Adrenal gland (tissue), 12 donors: ENCODE data around the gene PATJ. TPM values are rescaled to one million over a fixed set of nuclear protein-coding genes. Genes with fewer than 3 reads are reported as not detected.

Experiments
- DNase-seq, 7 donors: peaks; one replicate each; pipeline ENCODE4 v3.0.0-alpha.2; 2019 to 2020
- H3K27ac ChIP-seq, 5 donors: fragments of 200-600 bp; sonication (generic) in 4 of 5; 1 replicate in 3 of 5; 2 replicates in 2 of 5; pipeline versions ENCODE4 v1.5.1 to v1.8.0; 2016 to 2020; ENCODE audit warnings: mild to moderate bottlenecking in 1 of 5
- H3K27me3 ChIP-seq: fragments of 200-600 bp; 2 replicates; pipeline ENCODE4 v1.8.0; 2021
- H3K36me3 ChIP-seq, 2 donors: fragments of 200-600 bp; replicated peaks in 1 of 2; 1 replicate in 1 of 2; 2 replicates in 1 of 2; pipeline versions ENCODE4 v1.5.1 to v1.8.0; 2018 to 2022
- H3K4me1 ChIP-seq, 2 donors: fragments of 200-600 bp; replicated peaks in 1 of 2; 1 replicate in 1 of 2; 2 replicates in 1 of 2; pipeline versions ENCODE4 v1.5.1 to v1.8.0; 2018 to 2021
- H3K4me3 ChIP-seq, 4 donors: fragments of 200-600 bp; sonication (generic) in 3 of 4; one replicate each; pipeline ENCODE4 v1.5.1; 2016 to 2018
- H3K9me3 ChIP-seq, 3 donors: fragments of 200-600 bp; sonication (generic) in 1 of 3; replicated peaks in 1 of 3; 1 replicate in 2 of 3; 2 replicates in 1 of 3; pipeline versions ENCODE4 v1.5.1 to v1.8.0; 2016 to 2021
- POLR2A ChIP-seq, 2 donors: fragments of 450-650 bp; IDR thresholded peaks; one replicate each; pipeline ENCODE4 v1.6.1; 2017; ENCODE audit warnings: antibody characterized with exemption in 2 of 2, mild to moderate bottlenecking in 2 of 2, moderate library complexity in 1 of 2
- WGBS, 4 donors: extraction: QIAGEN DNeasy Blood & Tissue Kit in 2 of 4; methylation state at CpG; one replicate each; pipeline versions ENCODE4 v1.1.5 to v1.1.7; 2013 to 2017; 5-methylcytosine and 5-hydroxymethylcytosine counted together
- intact Hi-C, 2 donors: fragments of 100-400 bp; cut with DNase I; formaldehyde crosslinking; loops; one replicate each; pipeline versions ENCODE4 v1.14.1 to v1.15.0; 2022 to 2023
- polyA plus RNA-seq, 3 donors: library from polyadenylated mRNA; stranded (reverse); fragments of 200-250 nt in 2 of 3; fragments of 350-450 nt in 1 of 3; fragmentation: Illumina TruSeq in 1 of 3; extraction: RNeasy Lipid Tissue Mini Kit (QIAGEN cat#74804) in 1 of 3; gene quantifications; one replicate each; pipeline ENCODE4 v1.2.3, GENCODE V29; 2013 to 2014
- total RNA-seq, 9 donors: library from RNA; depleted of rRNA in 4 of 9; stranded (reverse); fragments of >200 nt in 4 of 9; fragments of 120-200 nt in 1 of 9; fragmentation: NEBNext Ultra II Directional in 1 of 9; extraction: Animal tissue kit (Norgen Biotek cat#: 25700) in 1 of 9; gene quantifications; one replicate each; pipeline versions ENCODE4 v1.1.0 to v1.2.4, GENCODE V29; 2013 to 2023
- TF ChIP-seq, protein P1 (sequence below), 6 experiments: fragments of 450-650 bp in 4 of 6; fragments of 200-600 bp in 2 of 6; sonication (generic) in 1 of 6; IDR thresholded peaks; 1 replicate in 5 of 6; 2 replicates in 1 of 6; pipeline versions ENCODE4 v1.5.1 to v1.8.0; 2016 to 2021; ENCODE audit warnings: antibody characterized with exemption in 6 of 6, mild to moderate bottlenecking in 2 of 6, moderate library complexity in 1 of 6
- donor health status: healthy with polysubstance abuse.
- donor health status: Bipolar disorder and iron deficiency.
- donor health status: DM: yes; HTN: yes; CAD: no.
- donor health status: DM: no; HTN: no; CAD: no.
- donor health status: DM: no; HTN: no; CAD: no.
- donor health status: DM: yes; HTN: yes; CAD: no.

PATJ gene
- total and polyA plus RNA-seq, 12 donors = 6.8 to 36.6 (median 23.4) TPM

DNA sequence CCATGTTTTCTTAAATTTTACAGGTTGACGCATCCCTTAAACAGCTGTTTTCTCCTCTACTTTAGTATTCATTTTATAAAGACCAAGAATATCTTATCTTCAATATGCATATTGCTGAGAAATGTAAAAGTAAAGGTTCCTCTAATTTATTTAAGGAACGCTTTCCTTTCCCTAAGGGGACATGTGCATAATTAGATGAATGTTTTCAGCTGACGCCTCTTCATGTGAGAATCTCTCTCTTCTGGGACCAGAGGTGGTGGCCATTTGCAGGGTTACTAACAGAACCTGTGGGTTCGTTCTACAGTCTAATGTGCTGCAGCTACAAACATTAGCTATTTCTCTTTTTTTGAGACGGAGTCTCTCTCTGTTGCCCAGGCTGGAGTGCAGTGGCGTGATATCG, 304.6 kb downstream of the PATJ start:
- intact Hi-C loops = no loop called here
- 93 to 96% (median 95%) methylated on average over 7 of the region's 7 CpGs for WGBS, 4 donors
- H3K4me1 ChIP-seq = no peaks in the 10 kb centered on the region
- H3K9me3 ChIP-seq = no peaks in the 10 kb centered on the region
- H3K27ac ChIP-seq = no peak overlapping the region
- TF ChIP-seq, protein P1, sequence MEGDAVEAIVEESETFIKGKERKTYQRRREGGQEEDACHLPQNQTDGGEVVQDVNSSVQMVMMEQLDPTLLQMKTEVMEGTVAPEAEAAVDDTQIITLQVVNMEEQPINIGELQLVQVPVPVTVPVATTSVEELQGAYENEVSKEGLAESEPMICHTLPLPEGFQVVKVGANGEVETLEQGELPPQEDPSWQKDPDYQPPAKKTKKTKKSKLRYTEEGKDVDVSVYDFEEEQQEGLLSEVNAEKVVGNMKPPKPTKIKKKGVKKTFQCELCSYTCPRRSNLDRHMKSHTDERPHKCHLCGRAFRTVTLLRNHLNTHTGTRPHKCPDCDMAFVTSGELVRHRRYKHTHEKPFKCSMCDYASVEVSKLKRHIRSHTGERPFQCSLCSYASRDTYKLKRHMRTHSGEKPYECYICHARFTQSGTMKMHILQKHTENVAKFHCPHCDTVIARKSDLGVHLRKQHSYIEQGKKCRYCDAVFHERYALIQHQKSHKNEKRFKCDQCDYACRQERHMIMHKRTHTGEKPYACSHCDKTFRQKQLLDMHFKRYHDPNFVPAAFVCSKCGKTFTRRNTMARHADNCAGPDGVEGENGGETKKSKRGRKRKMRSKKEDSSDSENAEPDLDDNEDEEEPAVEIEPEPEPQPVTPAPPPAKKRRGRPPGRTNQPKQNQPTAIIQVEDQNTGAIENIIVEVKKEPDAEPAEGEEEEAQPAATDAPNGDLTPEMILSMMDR (IDR thresholded peaks at IDR 0.05) = no peak
- no peak for TF ChIP-seq POLR2A (IDR thresholded peaks at IDR 0.05)
- DNase-seq = no peak
- H3K27me3 ChIP-seq = no peaks in the 10 kb centered on the region
- H3K36me3 ChIP-seq = no peaks in the 10 kb centered on the region
- H3K4me3 ChIP-seq = no peak overlapping the region

GRCh38 chr1:62050165-62050564, 307.9 kb downstream of the PATJ start:
- 90 to 95% (median 91%) methylated on average over 3 of the region's 3 CpGs for WGBS, 4 donors
- intact Hi-C loops = no loop called here
- DNase-seq = no peak
- no peak overlapping the region for H3K27ac ChIP-seq
- TF ChIP-seq, protein P1 (IDR thresholded peaks at IDR 0.05) = no peak
- no peak for TF ChIP-seq POLR2A (IDR thresholded peaks at IDR 0.05)
- no peaks in the 10 kb centered on the region for H3K9me3 ChIP-seq
- H3K27me3 ChIP-seq = no peaks in the 10 kb centered on the region
- H3K4me3 ChIP-seq = no peak overlapping the region
- no peaks in the 10 kb centered on the region for H3K4me1 ChIP-seq
- no peaks in the 10 kb centered on the region for H3K36me3 ChIP-seq

DNA sequence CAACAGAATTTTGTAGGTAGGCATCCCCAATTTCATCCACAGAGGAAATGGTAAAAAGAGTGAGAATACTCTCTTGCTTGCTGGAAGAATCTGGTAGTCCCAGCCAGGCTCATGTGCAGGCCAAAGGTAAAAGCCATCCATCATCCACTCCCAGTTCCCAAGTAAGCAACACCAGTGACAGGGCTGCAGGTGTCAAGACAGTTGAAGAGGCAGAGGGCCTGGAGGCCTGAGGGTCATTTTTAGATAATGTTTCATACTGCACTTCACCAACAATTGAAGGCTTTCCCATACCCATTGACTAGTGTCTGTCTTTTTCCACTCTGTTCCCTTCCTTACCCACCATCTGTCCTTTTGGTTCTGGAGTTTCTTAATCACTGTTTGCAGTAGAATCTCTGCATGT, 310.7 kb downstream of the PATJ start:
- H3K4me1 ChIP-seq = no peaks in the 10 kb centered on the region
- H3K9me3 ChIP-seq = no peaks in the 10 kb centered on the region
- DNase-seq = no peak
- no peaks in the 10 kb centered on the region for H3K36me3 ChIP-seq
- TF ChIP-seq, protein P1 (IDR thresholded peaks at IDR 0.05) = no peak
- no peak for TF ChIP-seq POLR2A (IDR thresholded peaks at IDR 0.05)
- H3K27ac ChIP-seq = no peak overlapping the region
- no peak overlapping the region for H3K4me3 ChIP-seq
- no peaks in the 10 kb centered on the region for H3K27me3 ChIP-seq
- intact Hi-C loops = no loop called here

- WGBS, 4 donors = 90 to 96% (median 92%) methylated on average over 1 of the region's 1 CpG
- DNase-seq = no peak
- Histone ChIP-seq H3K4me3 (no peak overlapping the region), H3K27me3 (no peaks in the 10 kb centered on the region), H3K36me3 (no peaks in the 10 kb centered on the region), H3K27ac (no peak overlapping the region), H3K9me3 (no peaks in the 10 kb centered on the region), H3K4me1 (no peaks in the 10 kb centered on the region)
- intact Hi-C loops = no loop called here
- TF ChIP-seq POLR2A (IDR thresholded peaks at IDR 0.05) = no peak
- TF ChIP-seq, protein P1 (IDR thresholded peaks at IDR 0.05) = no peak
These were observed 311.9 kb downstream of the PATJ start for GRCh38 chr1:62054188-62054587.
